ENCODE results near the gene LPO.

LPO gene

GRCh38 chr17:58306131-58306951 lies 68.0 kb downstream of the LPO start:
- DNase-seq = no peak

- no peak for DNase-seq
Observed at GRCh38 chr17:58307468-58308172, 69.2 kb downstream of the LPO start.

- DNase-seq = no peak
Observed at GRCh38 chr17:58308173-58308984, 70.0 kb downstream of the LPO start.

DNA sequence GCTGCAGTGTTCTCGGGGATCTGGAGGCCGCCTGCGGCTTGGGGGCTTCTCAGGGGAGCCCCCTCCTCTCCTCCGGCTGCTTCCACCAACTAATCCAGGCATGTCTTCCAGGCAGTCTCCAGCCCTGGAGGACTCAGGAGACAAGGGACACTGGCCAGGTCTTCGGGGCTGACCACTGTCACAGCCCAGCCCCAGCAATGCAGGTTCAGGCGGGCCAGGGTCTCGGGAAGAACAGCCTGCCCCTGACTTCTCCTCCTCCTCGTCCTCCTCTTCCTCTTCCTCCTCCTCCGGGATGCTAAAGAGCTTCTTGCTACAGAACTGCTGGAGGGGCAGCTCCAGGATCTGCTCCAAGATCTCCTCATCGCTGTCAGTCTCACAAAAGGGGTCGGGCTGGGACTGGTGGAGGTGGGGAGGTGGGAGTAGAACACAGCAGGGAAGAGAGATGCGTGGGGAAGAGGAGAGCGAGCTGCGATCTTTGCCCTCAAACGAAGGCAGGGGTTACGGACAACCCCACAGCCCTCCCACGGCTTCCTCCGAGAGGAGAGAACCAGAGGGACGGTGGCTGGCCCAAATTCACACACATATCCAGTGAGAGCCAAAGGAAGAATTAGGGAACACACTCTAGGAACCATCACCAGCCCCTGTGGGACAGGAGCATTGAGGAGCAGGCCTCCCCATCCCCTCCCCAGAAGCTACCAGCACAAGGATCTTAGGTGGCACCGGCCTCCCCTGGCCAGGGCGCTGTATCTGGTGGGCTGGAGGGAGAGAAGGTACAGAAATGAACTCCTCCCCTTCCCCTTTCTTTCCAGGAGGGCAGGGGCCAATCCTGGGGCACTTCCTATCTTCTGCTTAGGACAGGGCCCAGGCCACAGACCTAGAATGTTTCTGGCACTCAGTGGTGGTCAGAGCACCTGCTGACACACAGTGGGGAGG lies 70.9 kb downstream of the LPO start:
- DNase-seq = no peak

GRCh38 chr17:58309918-58310259 lies 71.5 kb downstream of the LPO start:
- DNase-seq = no peak

DNA sequence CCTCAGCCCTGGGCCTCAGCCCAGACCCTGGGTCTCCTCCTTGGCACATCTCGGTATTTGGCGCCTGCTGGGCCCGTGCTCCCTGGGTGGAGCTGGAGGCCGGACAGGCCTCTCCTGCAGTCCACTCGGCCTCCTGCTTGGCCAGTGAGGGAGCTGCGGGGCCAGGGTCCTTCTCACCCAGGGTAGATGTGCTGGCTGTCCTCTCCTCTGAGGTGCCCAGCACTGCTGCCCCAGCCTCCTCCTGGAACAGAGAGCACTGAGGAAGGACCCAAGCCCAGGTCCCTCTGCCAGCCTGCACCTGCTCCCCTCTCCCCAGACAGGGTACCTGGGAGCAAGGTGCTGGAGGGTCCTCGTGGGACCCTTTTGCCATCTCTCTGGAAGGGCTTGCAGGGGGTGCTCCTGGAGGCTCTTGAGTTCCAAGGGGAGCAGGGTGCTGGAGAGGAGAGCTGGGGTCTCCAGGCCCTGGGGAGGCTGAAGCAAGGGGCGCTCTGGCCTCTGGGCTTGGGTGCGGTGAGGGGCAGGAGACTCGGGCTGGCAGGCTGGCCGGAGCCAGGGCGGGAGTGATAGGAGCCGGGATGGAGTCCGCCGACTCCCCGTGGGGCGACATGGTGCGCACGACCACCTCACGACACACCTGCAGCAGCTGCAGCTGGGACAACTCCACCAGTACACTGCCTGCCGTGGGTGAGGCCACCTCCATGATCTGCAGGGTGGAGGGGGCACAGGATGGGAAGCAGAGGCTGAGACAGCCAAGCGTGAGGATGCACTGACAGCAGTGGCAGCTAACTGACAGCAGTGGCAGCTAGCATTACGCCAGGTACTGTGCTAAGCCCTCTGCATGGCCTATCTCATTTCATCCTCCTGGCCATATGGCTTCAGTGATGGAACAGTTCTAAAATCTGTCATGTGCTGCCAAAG lies 72.4 kb downstream of the LPO start:
- DNase-seq = no peak

- no peak for DNase-seq
Observed at GRCh38 chr17:58311429-58311894, 73.1 kb downstream of the LPO start.

GRCh38 chr17:58312021-58312630 lies 73.7 kb downstream of the LPO start:
- DNase-seq = no peak

GRCh38 chr17:58312829-58313228 lies 74.4 kb downstream of the LPO start:
- no peak for DNase-seq

DNA sequence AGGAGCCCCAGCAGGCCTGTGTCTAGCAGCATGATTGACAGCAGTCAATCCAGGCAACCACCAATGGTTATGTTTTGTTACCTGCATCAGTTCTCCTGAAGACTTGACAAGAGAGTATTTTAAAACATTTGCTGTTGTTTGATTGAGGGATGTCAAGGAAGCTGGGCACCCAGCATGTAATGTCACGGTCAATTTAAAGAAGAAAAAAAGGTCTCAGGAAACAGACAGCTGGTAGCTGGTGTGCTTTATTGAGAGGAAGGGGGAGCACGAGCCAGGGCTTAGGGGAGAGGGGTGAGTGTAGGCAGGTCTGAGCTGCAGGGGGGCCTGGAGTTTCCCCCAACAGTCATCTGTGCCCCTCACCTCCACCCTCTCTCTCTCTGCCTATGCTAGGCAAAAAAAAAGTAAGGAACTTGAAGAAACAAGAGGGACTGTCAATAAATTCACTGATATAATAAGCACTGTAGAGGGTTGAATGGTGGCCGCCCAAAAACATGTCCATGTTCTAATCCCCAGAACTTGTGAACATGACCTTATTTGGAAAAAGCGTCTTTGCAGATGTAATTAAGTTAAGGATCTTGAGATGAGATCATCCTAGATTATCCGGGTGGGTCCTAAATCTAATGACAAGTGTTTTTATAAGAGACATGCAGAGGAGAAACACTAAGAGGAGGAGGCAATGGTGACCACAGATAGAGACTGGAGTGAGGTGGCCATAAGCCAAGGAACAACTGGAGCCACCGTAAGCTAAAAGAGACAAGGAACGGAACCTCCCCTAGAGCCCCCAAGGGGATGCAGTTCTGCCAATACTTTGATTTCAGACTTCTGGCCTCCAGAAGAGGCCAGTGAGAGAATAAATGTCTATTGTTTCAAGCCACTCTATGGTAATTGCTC lies 75.7 kb downstream of the LPO start:
- peak; percentile 39 for DNase-seq

DNA sequence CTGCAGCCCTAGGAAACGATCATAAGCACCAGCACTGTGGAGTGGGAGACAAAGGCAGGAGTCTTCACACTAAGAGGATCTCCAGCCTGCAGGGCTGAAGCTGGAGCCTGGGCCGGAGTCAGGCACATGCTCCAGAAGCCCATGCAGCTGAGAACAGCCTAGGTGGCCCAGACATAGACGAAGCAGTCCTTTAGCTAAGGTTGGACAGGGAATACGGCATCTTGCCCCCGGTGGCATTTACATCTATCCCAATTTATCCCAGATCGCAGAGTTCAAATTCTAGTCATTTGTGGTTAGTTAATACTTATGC lies 76.3 kb downstream of the LPO start:
- no peak for DNase-seq

- no peak for DNase-seq
Observed at GRCh38 chr17:58315281-58315711, 76.9 kb downstream of the LPO start.

GRCh38 chr17:58315750-58316149 lies 77.4 kb downstream of the LPO start:
- DNase-seq = no peak

DNA sequence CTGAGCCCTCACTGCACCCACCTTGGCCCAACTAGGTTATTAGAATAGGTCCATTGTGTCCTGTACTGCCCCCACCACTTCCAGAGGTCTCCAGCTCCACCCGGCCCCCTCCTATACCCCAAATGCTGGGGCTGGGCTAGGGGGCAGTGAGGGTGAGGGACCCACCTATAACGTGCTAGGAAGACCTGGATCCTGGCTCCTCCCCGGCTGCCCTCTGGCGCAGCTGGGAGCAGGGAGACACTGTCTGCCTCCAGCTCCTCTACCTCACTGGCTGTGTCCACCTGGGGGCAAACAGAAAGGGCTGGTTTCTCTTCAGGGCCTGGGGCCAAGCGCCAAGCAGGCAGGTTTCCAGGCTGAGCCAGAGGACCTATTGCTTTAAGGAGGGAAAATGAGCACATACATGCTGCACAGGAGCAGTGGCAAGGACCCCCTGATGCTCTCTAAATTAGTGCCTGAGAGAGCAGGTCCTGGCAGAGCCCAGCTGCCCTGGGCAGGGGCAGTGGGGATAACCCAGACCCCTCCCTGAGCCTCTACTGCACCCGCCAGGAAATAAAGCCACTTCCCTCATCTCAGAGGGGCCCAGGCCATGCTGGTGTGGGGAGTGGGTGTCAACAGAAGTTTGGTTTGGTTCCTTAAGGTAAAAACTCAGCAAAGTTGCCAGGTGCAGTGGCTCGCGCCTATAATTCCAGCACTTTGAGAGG lies 78.0 kb downstream of the LPO start:
- no peak for DNase-seq

DNA sequence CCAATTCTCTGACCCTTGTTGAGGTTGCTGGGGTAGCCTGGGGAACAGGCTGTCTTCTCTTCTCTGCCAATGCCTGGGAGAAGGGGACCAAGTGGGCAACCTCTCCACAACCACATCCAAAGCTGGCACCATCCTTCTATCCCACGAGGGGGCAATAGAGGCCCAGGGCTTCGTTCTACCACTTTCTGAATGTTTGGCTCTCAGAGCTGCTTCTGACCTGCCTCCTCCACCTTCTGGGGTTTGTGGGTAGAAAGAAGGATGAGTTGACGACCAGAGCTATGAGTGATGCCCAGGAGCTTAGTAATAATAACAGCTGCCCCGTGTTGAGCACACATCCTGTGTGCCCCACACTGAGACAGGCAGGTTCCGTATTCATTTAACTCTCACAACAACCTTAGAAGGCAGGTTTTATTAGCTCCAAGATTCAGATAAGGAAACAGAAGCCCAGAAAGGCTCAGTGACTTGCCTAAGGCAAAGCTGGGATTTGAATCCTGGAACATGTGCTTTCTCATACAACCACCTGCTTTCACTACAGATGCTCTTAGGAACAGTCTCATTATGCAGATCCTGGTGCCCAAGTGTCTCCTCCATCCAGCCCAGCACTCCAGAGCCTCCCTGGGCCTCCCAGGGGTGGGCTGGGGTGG lies 79.2 kb downstream of the LPO start:
- no peak for DNase-seq

DNA sequence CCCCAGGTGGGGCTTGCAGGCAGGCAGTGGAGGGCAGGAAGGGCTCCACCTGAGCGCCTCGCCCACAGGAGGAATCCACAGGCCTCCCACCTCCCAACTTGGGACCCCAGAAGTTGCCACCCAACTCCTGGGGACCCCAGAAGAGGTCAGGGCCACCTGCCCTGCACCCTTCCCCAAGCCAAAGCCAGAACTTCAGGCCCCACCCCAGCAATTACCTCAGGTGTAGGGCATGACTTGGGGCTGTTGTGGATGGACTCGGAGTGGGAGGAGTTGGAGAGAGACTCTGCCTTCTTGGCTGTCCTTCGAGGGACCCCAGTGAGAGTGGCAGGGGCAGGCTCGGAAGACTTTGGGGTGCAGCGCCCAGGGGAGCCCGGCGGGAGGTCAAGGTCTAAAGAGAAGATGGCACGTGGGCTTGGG lies 79.7 kb downstream of the LPO start:
- DNase-seq = no peak
